ENCODE results near the gene THSD8.

- no peak for TF ChIP-seq CTCF (IDR thresholded peaks at IDR 0.05)
- no peak for TF ChIP-seq POLR2A (IDR thresholded peaks at IDR 0.05; ENCODE audit: low read depth)
- no peak for TF ChIP-seq POLR2AphosphoS5 (IDR thresholded peaks at IDR 0.05)
Observed at GRCh38 chr19:12789098-12789903, 12.6 kb upstream of the THSD8 start.
